Cardiac septum (tissue), 1 donor: ENCODE data around the gene RALGPS1. TPM values are rescaled to one million over a fixed set of nuclear protein-coding genes. Genes with fewer than 3 reads are reported as not detected.

Experiments used
- DNase-seq: peaks from one replicate; pipeline ENCODE4 v3.0.0-alpha.2; 2020; ENCODE audit warnings: low spot score
- intact Hi-C: fragments of 100-400 bp; cut with DNase I; formaldehyde crosslinking; loops from one replicate; pipeline ENCODE4 v1.14.0; 2022
- total RNA-seq: library from RNA; stranded (reverse); fragmentation: NEBNext Ultra II Directional; extraction: Animal tissue kit (Norgen Biotek cat#: 25700); gene quantifications from one replicate; pipeline ENCODE4 v1.2.1, GENCODE V29; 2021
- donor health status: DM: no; HTN: no; CAD: no.

RALGPS1 gene
- total RNA-seq, 1 donor from 2014 or later = 21.8 TPM

- intact Hi-C loops = no loop called here
- DNase-seq = no peak
These were observed 350.1 kb downstream of the RALGPS1 start, which contains the start of gene GARNL3 for GRCh38 chr9:127264462-127265219. Gene GARNL3, plus strand, starts transcription at chr9:127264774. Its CDS starts 104 bp downstream, at chr9:127264878.

GRCh38 chr9:127267793-127268525 is 353.4 kb downstream of the RALGPS1 start:
- intact Hi-C loops = no loop called here
- no peak for DNase-seq

- intact Hi-C loops = no loop called here
- DNase-seq = no peak
These were observed 354.9 kb downstream of the RALGPS1 start for GRCh38 chr9:127269449-127269848.

Other genes starting within 250 kb of the RALGPS1 start
- gene ZBTB43, start 109.7 kb upstream of the RALGPS1 start, total RNA-seq = 38.9 TPM
- 5.7 TPM for gene ZBTB34, start 54.1 kb upstream of the RALGPS1 start, total RNA-seq
- gene ANGPTL2, start 207.9 kb downstream of the RALGPS1 start, total RNA-seq = 41.4 TPM